Upper lobe of left lung (tissue), 4 donors: ENCODE results near the gene GPR176.

Experiments used
- CTCF ChIP-seq, 6 experiments: fragments of 450-650 bp in 4 of 6; fragments of 200-600 bp in 2 of 6; sonication (generic) in 2 of 6; IDR thresholded peaks; one replicate each; pipeline ENCODE4 v1.5.1; 2016 to 2019; ENCODE audit warnings: antibody characterized with exemption in 6 of 6
- EP300 ChIP-seq, 4 donors: sonication (generic); formaldehyde crosslinking; IDR thresholded peaks; one replicate each; pipeline ENCODE4 v1.5.1; 2017; ENCODE audit warnings: antibody characterized with exemption in 4 of 4, control low read depth in 2 of 4
- POLR2A ChIP-seq, 4 donors: fragments of 450-650 bp; IDR thresholded peaks; one replicate each; pipeline ENCODE4 v1.5.1; 2016 to 2017; ENCODE audit warnings: antibody characterized with exemption in 4 of 4, mild to moderate bottlenecking in 2 of 4
- POLR2AphosphoS5 ChIP-seq, 2 donors: sonication (generic); formaldehyde crosslinking; IDR thresholded peaks; one replicate each; pipeline ENCODE4 v1.5.1; 2017; ENCODE audit warnings: antibody characterized with exemption in 2 of 2

- no peak for TF ChIP-seq EP300 (IDR thresholded peaks at IDR 0.05)
- no peak for TF ChIP-seq CTCF (IDR thresholded peaks at IDR 0.05)
- TF ChIP-seq POLR2A (IDR thresholded peaks at IDR 0.05), result no peak
- TF ChIP-seq POLR2AphosphoS5 (IDR thresholded peaks at IDR 0.05), result no peak
These were observed 5.1 kb downstream of the GPR176 start for GRCh38 chr15:39914977-39915376.
